Trophoblast cell (in vitro differentiated cells and primary cell): ENCODE data around the gene ATP6AP1.

ENCODE experiments used
- DNase-seq, 2 donors: peaks; one replicate each; pipeline ENCODE4 v3.0.0-alpha.2; 2016
- H2AFZ ChIP-seq: 2 replicates; pipeline ENCODE4 v1.6.1; 2013; ENCODE audit warnings: low read length, moderate library complexity, mild to moderate bottlenecking; ENCODE audit not compliant: insufficient read depth, poor library complexity
- H2AK5ac ChIP-seq: 2 replicates; pipeline ENCODE4 v1.6.1; 2013; ENCODE audit warnings: mild to moderate bottlenecking, low read length
- H2BK120ac ChIP-seq: 2 replicates; pipeline ENCODE4 v1.6.1; 2013; ENCODE audit warnings: low read length, mild to moderate bottlenecking, moderate library complexity; ENCODE audit not compliant: insufficient read depth, poor library complexity
- H2BK12ac ChIP-seq: 2 replicates; pipeline ENCODE4 v1.6.1; 2013; ENCODE audit warnings: mild to moderate bottlenecking, low read length, moderate library complexity
- H2BK5ac ChIP-seq: 2 replicates; pipeline ENCODE4 v1.6.1; 2013; ENCODE audit warnings: low read length, low read depth, moderate library complexity, mild to moderate bottlenecking; ENCODE audit not compliant: poor library complexity
- H3K14ac ChIP-seq: 2 replicates; pipeline ENCODE4 v1.6.1; 2013; ENCODE audit warnings: mild to moderate bottlenecking, low read length
- H3K18ac ChIP-seq: 2 replicates; pipeline ENCODE4 v1.6.1; 2013; ENCODE audit warnings: mild to moderate bottlenecking, low read length
- H3K23ac ChIP-seq: 2 replicates; pipeline ENCODE4 v1.6.1; 2013; ENCODE audit warnings: low read length
- H3K27ac ChIP-seq: 2 replicates; pipeline ENCODE4 v1.5.1; 2013; ENCODE audit warnings: low read depth, mild to moderate bottlenecking, inconsistent platforms, low read length, moderate library complexity
- H3K27me3 ChIP-seq: 2 replicates; pipeline ENCODE4 v1.6.1; 2013; ENCODE audit warnings: inconsistent platforms, mild to moderate bottlenecking, low read length, moderate library complexity; ENCODE audit not compliant: insufficient read depth
- H3K36me3 ChIP-seq, 2 experiments: 1 replicate in 1 of 2; 2 replicates in 1 of 2; pipeline ENCODE4 v1.6.1; 2013; ENCODE audit warnings: low read length in 2 of 2, mild to moderate bottlenecking in 2 of 2, moderate library complexity in 1 of 2; ENCODE audit not compliant: insufficient read depth in 2 of 2, control insufficient read depth in 1 of 2
- H3K4ac ChIP-seq: 2 replicates; pipeline ENCODE4 v1.6.1; 2013; ENCODE audit warnings: low read depth, mild to moderate bottlenecking, low read length, moderate library complexity
- H3K4me1 ChIP-seq, 2 experiments: 1 replicate in 1 of 2; 2 replicates in 1 of 2; pipeline ENCODE4 v1.6.1; 2013; ENCODE audit warnings: low read length in 2 of 2, mild to moderate bottlenecking in 2 of 2, moderate library complexity in 1 of 2; ENCODE audit not compliant: insufficient read depth in 2 of 2, control insufficient read depth in 1 of 2
- H3K4me2 ChIP-seq: 2 replicates; pipeline ENCODE4 v1.6.1; 2013; ENCODE audit warnings: inconsistent platforms, mild to moderate bottlenecking, low read length, moderate library complexity
- H3K4me3 ChIP-seq: 2 replicates; pipeline ENCODE4 v1.5.1; 2013; ENCODE audit warnings: mild to moderate bottlenecking, low read depth, low read length, inconsistent platforms
- H3K79me1 ChIP-seq: one replicate; pipeline ENCODE4 v1.6.1; 2013; ENCODE audit warnings: low read length
- H3K79me2 ChIP-seq: 2 replicates; pipeline ENCODE4 v1.6.1; 2013; ENCODE audit warnings: low read length, mild to moderate bottlenecking; ENCODE audit not compliant: control insufficient read depth, insufficient read depth, poor library complexity
- H3K9ac ChIP-seq: 2 replicates; pipeline ENCODE4 v1.6.1; 2013; ENCODE audit warnings: mild to moderate bottlenecking, low read length
- H3K9me3 ChIP-seq: 2 replicates; pipeline ENCODE4 v1.6.1; 2013; ENCODE audit warnings: low read depth, mild to moderate bottlenecking, control low read depth, inconsistent platforms, low read length; ENCODE audit not compliant: insufficient read depth
- H4K12ac ChIP-seq: 2 replicates; pipeline ENCODE4 v1.6.1; 2013; ENCODE audit warnings: low read depth, mild to moderate bottlenecking, low read length, moderate library complexity
- H4K8ac ChIP-seq: 2 replicates; pipeline ENCODE4 v1.6.1; 2013; ENCODE audit warnings: low read depth, mild to moderate bottlenecking, low read length, moderate library complexity
- H4K91ac ChIP-seq: one replicate; pipeline ENCODE4 v1.6.1; 2013; ENCODE audit warnings: low read depth, mild to moderate bottlenecking, low read length, moderate library complexity
- WGBS: extraction: QIAGEN DNeasy Blood & Tissue Kit; methylation state at CpG from one replicate; pipeline ENCODE4 v1.1.7; 2013; ENCODE audit warnings: missing lambda C conversion rate; ENCODE audit not compliant: insufficient read length, insufficient coverage; ENCODE audit errors: extremely low coverage; 5-methylcytosine and 5-hydroxymethylcytosine counted together

ATP6AP1 gene

GRCh38 chrX:154469114-154469513, 40.6 kb downstream of the ATP6AP1 start:
- H3K14ac ChIP-seq = no peak overlapping the region
- H3K4me3 ChIP-seq = no peak overlapping the region
- DNase-seq = no peak
- H3K9me3 ChIP-seq = no peaks in the 10 kb centered on the region
- no peak overlapping the region for H2BK12ac ChIP-seq
- peaks cover 95 to 97% of the 10 kb centered on the region in 2 experiments for H3K36me3 ChIP-seq
- H3K79me1 ChIP-seq = no peaks in the 10 kb centered on the region
- no peak overlapping the region for H2AFZ ChIP-seq
- H2AK5ac ChIP-seq = no peak overlapping the region
- H2BK5ac ChIP-seq = no peak overlapping the region
- H4K12ac ChIP-seq = no peak overlapping the region
- no peak overlapping the region for H3K4ac ChIP-seq
- H3K79me2 ChIP-seq = no peaks in the 10 kb centered on the region
- H3K4me2 ChIP-seq = no peak overlapping the region
- no peaks in the 10 kb centered on the region for H3K4me1 ChIP-seq
- no peak overlapping the region for H4K8ac ChIP-seq
- H3K23ac ChIP-seq = no peak overlapping the region
- no peak overlapping the region for H2BK120ac ChIP-seq
- no peak overlapping the region for H4K91ac ChIP-seq
- H3K27ac ChIP-seq = no peak overlapping the region
- no peak overlapping the region for H3K9ac ChIP-seq
- no CpG with 5 or more reads among the region's 9 CpGs for WGBS
- H3K27me3 ChIP-seq = no peaks in the 10 kb centered on the region
- no peak overlapping the region for H3K18ac ChIP-seq

- H3K9me3 ChIP-seq = no peaks in the 10 kb centered on the region
- no peak overlapping the region for H3K18ac ChIP-seq
- H2AK5ac ChIP-seq = no peak overlapping the region
- no peak for DNase-seq
- H3K14ac ChIP-seq = no peak overlapping the region
- no peaks in the 10 kb centered on the region for H3K79me1 ChIP-seq
- H3K4me2 ChIP-seq = no peak overlapping the region
- H3K27ac ChIP-seq = no peak overlapping the region
- H4K91ac ChIP-seq = no peak overlapping the region
- H4K12ac ChIP-seq = no peak overlapping the region
- no peak overlapping the region for H2AFZ ChIP-seq
- H2BK120ac ChIP-seq = no peak overlapping the region
- H3K27me3 ChIP-seq = no peaks in the 10 kb centered on the region
- H2BK5ac ChIP-seq = no peak overlapping the region
- H3K4me1 ChIP-seq = no peaks in the 10 kb centered on the region
- peaks cover 88 to 89% of the 10 kb centered on the region in 2 experiments for H3K36me3 ChIP-seq
- no peak overlapping the region for H3K23ac ChIP-seq
- H2BK12ac ChIP-seq = no peak overlapping the region
- H4K8ac ChIP-seq = no peak overlapping the region
- no peaks in the 10 kb centered on the region for H3K79me2 ChIP-seq
- H3K4ac ChIP-seq = no peak overlapping the region
- no CpG with 5 or more reads among the region's 18 CpGs for WGBS
- H3K9ac ChIP-seq = no peak overlapping the region
- H3K4me3 ChIP-seq = no peak overlapping the region
These were observed 41.4 kb downstream of the ATP6AP1 start for GRCh38 chrX:154469880-154470279.

GRCh38 chrX:154470434-154470833, 42.0 kb downstream of the ATP6AP1 start:
- no peak overlapping the region for H2BK5ac ChIP-seq

GRCh38 chrX:154470914-154471568, 42.6 kb downstream of the ATP6AP1 start:
- no peak overlapping the region for H2AK5ac ChIP-seq
- H4K12ac ChIP-seq = no peak overlapping the region
- H3K27ac ChIP-seq = no peak overlapping the region
- no peak for DNase-seq
- no peaks in the 10 kb centered on the region for H3K4me1 ChIP-seq
- H3K9me3 ChIP-seq = no peaks in the 10 kb centered on the region
- H3K27me3 ChIP-seq = no peaks in the 10 kb centered on the region
- H4K8ac ChIP-seq = no peak overlapping the region
- H2BK12ac ChIP-seq = no peak overlapping the region
- no peak overlapping the region for H3K9ac ChIP-seq
- H3K79me1 ChIP-seq = no peaks in the 10 kb centered on the region
- H3K4me3 ChIP-seq = no peak overlapping the region
- H2AFZ ChIP-seq = no peak overlapping the region
- no peak overlapping the region for H3K18ac ChIP-seq
- H2BK120ac ChIP-seq = no peak overlapping the region
- no CpG with 5 or more reads among the region's 23 CpGs for WGBS
- peaks cover 77 to 78% of the 10 kb centered on the region in 2 experiments for H3K36me3 ChIP-seq
- no peak overlapping the region for H2BK5ac ChIP-seq
- H3K23ac ChIP-seq = no peak overlapping the region
- no peak overlapping the region for H3K4me2 ChIP-seq
- H3K4ac ChIP-seq = no peak overlapping the region
- H3K79me2 ChIP-seq = no peaks in the 10 kb centered on the region
- no peak overlapping the region for H4K91ac ChIP-seq
- no peak overlapping the region for H3K14ac ChIP-seq

More at GRCh38 chrX:154470434-154470833, 42.0 kb downstream of the ATP6AP1 start:
- Histone ChIP-seq H3K14ac (no peak overlapping the region), H4K8ac (no peak overlapping the region), H3K79me1 (no peaks in the 10 kb centered on the region), H3K4me3 (no peak overlapping the region), H3K27me3 (no peaks in the 10 kb centered on the region), H3K4me2 (no peak overlapping the region), H3K23ac (no peak overlapping the region), H2BK120ac (no peak overlapping the region), H4K12ac (no peak overlapping the region), H2AFZ (no peak overlapping the region), H3K9me3 (no peaks in the 10 kb centered on the region), H3K36me3 (peaks cover 83% of the 10 kb centered on the region in 2 experiments), H2AK5ac (no peak overlapping the region), H4K91ac (no peak overlapping the region), H3K79me2 (no peaks in the 10 kb centered on the region), H3K4ac (no peak overlapping the region), H3K4me1 (no peaks in the 10 kb centered on the region), H3K9ac (no peak overlapping the region), H2BK12ac (no peak overlapping the region), H3K27ac (no peak overlapping the region), H3K18ac (no peak overlapping the region)
- DNase-seq = no peak
- no CpG with 5 or more reads among the region's 14 CpGs for WGBS
